BJ (cell line): ENCODE measurements around the gene ST7. TPM values are rescaled to one million over a fixed set of nuclear protein-coding genes. Genes with fewer than 3 reads are reported as not detected.

Experiments
- CTCF ChIA-PET: fragments of 350-600 bp; formaldehyde crosslinking; extraction: SDS; loops from one replicate; lab custom pipeline; 2021; ENCODE audit warnings: antibody characterized with exemption, inconsistent platforms; lab: Yijun Ruan, JAX
- POLR2A ChIA-PET: fragments of 300-600 bp; sonication (Branson Sonifier 250); formaldehyde crosslinking; extraction: SDS; loops from one replicate; lab custom pipeline; 2021; ENCODE audit warnings: antibody characterized with exemption; lab: Charles Lee
- DNase-seq: peaks from one replicate; pipeline ENCODE4 v3.0.0-alpha.2; 2011; ENCODE audit warnings: low read depth
- H3K27me3 ChIP-seq: 2 replicates; pipeline ENCODE4 v1.6.0; 2011; ENCODE audit warnings: low read length; ENCODE audit not compliant: control insufficient read depth, insufficient read depth
- H3K36me3 ChIP-seq: 2 replicates; pipeline ENCODE4 v1.5.1; 2011; ENCODE audit warnings: low read length; ENCODE audit not compliant: control insufficient read depth, insufficient read depth
- H3K4me3 ChIP-seq: 2 replicates; pipeline ENCODE4 v1.5.1; 2011; ENCODE audit warnings: low read depth, mild to moderate bottlenecking, control low read depth, low read length
- CTCF ChIP-seq: IDR thresholded peaks from 2 replicates; pipeline ENCODE4 v1.5.1; 2011; ENCODE audit warnings: low read depth, mild to moderate bottlenecking, control low read depth, inconsistent platforms, low read length, moderate library complexity; ENCODE audit not compliant: insufficient read depth
- polyA plus RNA-seq: library from polyadenylated mRNA; depleted of rRNA; stranded (reverse); fragments of >200 nt; gene quantifications from 2 replicates; pipeline ENCODE4 v1.2.3, GENCODE V29; 2011

The ST7 gene
- polyA plus RNA-seq, 1 experiment = 16.0 TPM

DNA sequence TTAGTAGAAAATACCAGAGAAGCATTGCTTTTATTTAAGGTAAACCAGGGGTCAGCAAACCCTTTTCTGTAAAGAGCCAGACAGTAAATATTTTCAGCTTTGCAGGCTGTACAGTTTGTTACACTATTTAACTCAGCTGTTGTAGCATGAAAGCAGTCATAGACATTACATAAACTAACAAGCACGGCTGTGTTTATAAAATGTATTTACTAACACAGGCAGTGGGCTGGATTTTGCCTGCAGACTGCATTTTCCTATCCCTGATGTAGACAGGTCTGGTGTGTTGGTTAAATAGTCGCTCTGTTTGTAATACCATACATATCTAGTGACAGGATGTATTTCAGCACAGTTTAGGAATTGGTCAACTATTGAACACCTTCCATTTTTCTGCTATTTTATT, 129.3 kb downstream of the ST7 start:
- DNase-seq = no peak
- no peak for TF ChIP-seq CTCF
- no peaks in the 10 kb centered on the region for H3K27me3 ChIP-seq
- no peak overlapping the region for H3K4me3 ChIP-seq
- ChIA-PET CTCF (no interaction called here), POLR2A (no interaction called here)
- H3K36me3 ChIP-seq = no peaks in the 10 kb centered on the region

DNA sequence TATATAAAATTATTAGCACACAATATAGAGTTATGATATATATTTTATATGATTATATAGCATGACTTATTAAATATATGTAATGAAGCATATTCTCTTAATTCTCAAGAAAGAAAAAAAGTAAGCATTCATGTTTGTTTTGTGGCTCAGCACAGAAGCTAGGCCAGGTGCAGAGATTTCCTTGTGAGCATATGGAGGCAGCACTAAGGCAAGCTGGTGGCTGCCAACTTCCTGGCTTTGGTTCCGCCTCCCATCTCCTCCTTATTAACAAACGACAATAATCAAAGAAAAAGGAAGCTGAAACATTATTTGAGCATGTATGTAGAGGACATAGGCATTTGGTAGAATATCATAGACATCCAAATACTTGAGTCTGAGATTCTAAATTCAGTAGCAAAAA, 130.3 kb downstream of the ST7 start:
- no peak overlapping the region for H3K4me3 ChIP-seq
- ChIA-PET CTCF (interaction anchor here (0.8 to 1.0 kb wide), 2 partner anchors 10 to 51 kb away, joined by 3 read pairs; no protein-coding TSS in a partner anchor), POLR2A (no interaction called here)
- no peaks in the 10 kb centered on the region for H3K36me3 ChIP-seq
- no peak for DNase-seq
- no peak for TF ChIP-seq CTCF
- H3K27me3 ChIP-seq = no peaks in the 10 kb centered on the region

DNA sequence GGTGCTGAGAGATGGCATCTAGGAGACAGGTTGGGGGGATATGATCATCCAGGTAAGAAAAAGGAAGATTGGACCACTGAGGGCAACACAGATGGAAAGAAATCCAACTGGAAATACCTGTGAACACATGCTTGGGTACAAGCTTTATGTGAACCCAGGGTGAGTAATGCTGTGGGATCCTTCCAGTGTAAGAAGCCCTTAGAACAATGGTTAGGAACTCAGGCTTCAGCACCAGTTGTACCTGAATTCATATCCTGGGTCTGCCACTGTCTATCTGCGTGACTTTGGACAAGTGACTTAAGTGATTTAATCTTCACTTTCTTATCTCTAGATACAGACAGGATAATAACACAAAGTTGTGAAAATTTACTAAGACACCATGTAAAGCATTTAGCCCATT, 131.0 kb downstream of the ST7 start:
- H3K4me3 ChIP-seq = no peak overlapping the region
- no peaks in the 10 kb centered on the region for H3K36me3 ChIP-seq
- DNase-seq = no peak
- H3K27me3 ChIP-seq = no peaks in the 10 kb centered on the region
- POLR2A ChIA-PET = no interaction called here
- CTCF ChIA-PET = interaction anchor here (0.8 to 1.0 kb wide), 2 partner anchors 9 to 52 kb away, joined by 3 read pairs; no protein-coding TSS in a partner anchor
- no peak for TF ChIP-seq CTCF

DNA sequence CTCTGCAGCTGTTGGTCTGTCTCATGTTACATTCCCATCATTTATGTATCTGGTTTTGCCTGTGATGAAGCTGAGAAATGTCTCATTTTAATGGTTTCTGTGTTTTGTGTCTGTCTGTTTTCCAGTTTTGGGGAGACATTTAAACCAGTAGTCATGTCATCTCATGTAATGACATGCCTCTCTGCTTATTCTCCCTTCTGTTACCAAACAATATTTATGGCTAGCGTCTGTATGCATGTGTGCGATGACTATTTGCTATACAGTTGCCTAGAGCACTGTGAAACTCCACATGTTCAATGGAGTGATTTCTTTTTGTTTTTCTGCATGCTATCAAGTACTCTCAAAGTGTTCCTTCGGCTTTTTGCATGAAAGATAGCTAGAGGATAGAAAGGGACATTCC, 132.0 kb downstream of the ST7 start:
- ChIA-PET POLR2A (no interaction called here), CTCF (interaction anchor here (1.1 kb wide), 1 partner anchor 16 kb away, joined by 5 read pairs; no protein-coding TSS in a partner anchor)
- Histone ChIP-seq H3K36me3 (no peaks in the 10 kb centered on the region), H3K27me3 (no peaks in the 10 kb centered on the region), H3K4me3 (no peak overlapping the region)
- DNase-seq = no peak
- TF ChIP-seq CTCF = no peak

DNA sequence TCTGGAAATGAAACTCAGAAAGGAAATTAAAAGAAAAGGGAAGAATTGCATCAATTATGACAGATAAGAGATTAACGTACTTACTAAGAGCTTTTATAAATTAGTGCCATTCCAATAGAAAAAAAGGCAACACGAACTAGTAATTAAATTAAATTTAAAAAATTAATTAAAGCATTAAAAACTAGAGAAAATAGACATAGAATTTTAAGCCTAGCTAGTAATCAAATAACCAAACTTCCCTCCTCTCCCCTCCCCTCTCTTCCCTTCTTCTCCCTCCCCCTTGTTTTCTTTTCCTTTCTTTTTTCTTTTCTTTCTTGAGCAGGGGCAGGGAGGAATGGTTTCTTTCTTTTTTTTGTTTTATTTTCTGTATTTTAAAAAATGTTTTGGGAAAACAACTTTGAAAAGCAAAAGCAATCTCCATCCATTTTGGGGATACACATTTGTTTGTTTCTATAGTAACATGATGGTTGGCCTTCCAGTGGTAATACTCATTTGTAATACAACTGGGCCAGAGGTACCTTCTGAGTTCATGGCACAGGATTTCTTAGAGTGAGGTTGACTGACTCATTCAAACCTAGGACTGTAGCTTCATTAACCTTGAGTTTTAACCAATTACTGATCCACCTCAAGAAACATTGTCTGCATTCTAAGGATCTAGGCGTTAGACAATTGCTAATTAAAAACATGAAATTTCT, 132.6 kb downstream of the ST7 start:
- TF ChIP-seq CTCF = no peak
- no peak for DNase-seq
- no peaks in the 10 kb centered on the region for H3K27me3 ChIP-seq
- POLR2A ChIA-PET = no interaction called here
- CTCF ChIA-PET = interaction anchor here (0.6 to 1.1 kb wide), 2 partner anchors 17 to 559 kb away, joined by 3 to 5 read pairs; no protein-coding TSS in a partner anchor
- H3K36me3 ChIP-seq = no peaks in the 10 kb centered on the region
- no peak overlapping the region for H3K4me3 ChIP-seq
